Common myeloid progenitor, CD34-positive (primary cell): ENCODE results near the gene ADRB2.

Experiments used
- CTCF ChIA-PET: fragments of 350-600 bp; sonication (Branson Sonifier 250); formaldehyde crosslinking; loops from one replicate; lab custom pipeline; 2021; ENCODE audit warnings: antibody characterized with exemption; lab: Charles Lee
- POLR2A ChIA-PET: fragments of 350-600 bp; sonication (Branson Sonifier 250); formaldehyde crosslinking; loops from one replicate; lab custom pipeline; 2021; ENCODE audit warnings: antibody characterized with exemption; lab: Charles Lee
- DNase-seq, 3 donors: peaks; one replicate each; pipeline versions ENCODE4 v3.0.0 to v3.0.0-alpha.2; 2013
- H3K27ac ChIP-seq, 2 experiments: 1 replicate in 1 of 2; 2 replicates in 1 of 2; pipeline ENCODE4 v1.7.0; 2013; ENCODE audit warnings: inconsistent platforms in 2 of 2, low read length in 2 of 2, mild to moderate bottlenecking in 2 of 2, low read depth in 1 of 2, moderate library complexity in 1 of 2; ENCODE audit not compliant: severe bottlenecking in 2 of 2, insufficient read depth in 1 of 2, poor library complexity in 1 of 2
- H3K27me3 ChIP-seq, 5 experiments: replicated peaks in 2 of 5; 1 replicate in 3 of 5; 2 replicates in 2 of 5; pipeline versions ENCODE4 v1.6.1 to v1.7.0; 2013; ENCODE audit warnings: low read length in 4 of 5, mild to moderate bottlenecking in 2 of 5, moderate library complexity in 2 of 5, inconsistent platforms in 1 of 5; ENCODE audit not compliant: insufficient read depth in 5 of 5, control insufficient read depth in 4 of 5
- H3K36me3 ChIP-seq, 4 experiments: 1 replicate in 2 of 4; 2 replicates in 2 of 4; pipeline versions ENCODE4 v1.6.1 to v1.7.0; 2013; ENCODE audit warnings: low read length in 3 of 4, control low read depth in 1 of 4, mild to moderate bottlenecking in 1 of 4; ENCODE audit not compliant: control insufficient read depth in 4 of 4, insufficient read depth in 4 of 4
- H3K4me1 ChIP-seq, 4 experiments: 1 replicate in 3 of 4; 2 replicates in 1 of 4; pipeline versions ENCODE4 v1.6.1 to v1.7.1; 2013; ENCODE audit warnings: low read length in 3 of 4, mild to moderate bottlenecking in 3 of 4, control low read depth in 1 of 4, inconsistent platforms in 1 of 4, moderate library complexity in 1 of 4; ENCODE audit not compliant: control insufficient read depth in 4 of 4, insufficient read depth in 4 of 4; ENCODE audit errors: control extremely low read depth in 1 of 4
- H3K4me3 ChIP-seq, 7 experiments: 1 replicate in 4 of 7; 2 replicates in 3 of 7; pipeline versions ENCODE4 v1.5.1 to v1.7.0; 2013; ENCODE audit warnings: mild to moderate bottlenecking in 7 of 7, low read length in 6 of 7, moderate library complexity in 6 of 7, inconsistent platforms in 2 of 7, low read depth in 2 of 7, control low read depth in 1 of 7; ENCODE audit not compliant: insufficient read depth in 4 of 7, control insufficient read depth in 1 of 7; ENCODE audit errors: extremely low read depth in 1 of 7
- H3K9me3 ChIP-seq, 5 experiments: 1 replicate in 4 of 5; 2 replicates in 1 of 5; pipeline versions ENCODE4 v1.6.1 to v1.7.1; 2013; ENCODE audit warnings: low read length in 4 of 5, mild to moderate bottlenecking in 2 of 5, inconsistent platforms in 1 of 5, low read depth in 1 of 5, moderate library complexity in 1 of 5; ENCODE audit not compliant: control insufficient read depth in 4 of 5, insufficient read depth in 2 of 5; ENCODE audit errors: control extremely low read depth in 1 of 5
- WGBS: methylation state at CpG from one replicate; pipeline ENCODE4 v1.1.5; 2013; ENCODE audit not compliant: insufficient coverage; 5-methylcytosine and 5-hydroxymethylcytosine counted together

The ADRB2 gene

DNA sequence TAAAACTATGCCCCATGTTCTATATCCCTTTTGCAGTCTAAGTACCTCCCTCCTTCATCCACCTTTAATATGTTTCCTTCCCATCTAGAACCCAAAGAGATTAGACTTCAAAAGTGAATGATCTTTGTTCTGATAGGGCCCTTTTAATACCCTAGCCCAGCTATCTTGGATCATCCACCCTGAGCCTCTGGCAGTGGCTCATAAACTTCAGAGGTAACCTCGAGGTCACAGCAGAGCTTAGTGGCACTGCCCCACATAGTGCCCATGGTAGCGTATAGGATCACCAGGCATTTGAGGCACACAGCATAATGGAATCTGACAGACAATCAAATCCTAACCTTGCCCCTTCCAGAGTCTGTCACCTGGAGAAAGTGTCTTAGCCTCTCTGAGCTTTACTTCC is 15.8 kb downstream of the ADRB2 start:
- Histone ChIP-seq H3K4me3 (no peak overlapping the region), H3K4me1 (no peaks in the 10 kb centered on the region), H3K9me3 (no peaks in the 10 kb centered on the region), H3K36me3 (no peaks in the 10 kb centered on the region), H3K27me3 (no peaks in the 10 kb centered on the region), H3K27ac (no peak overlapping the region)
- 92% methylated on average over 2 of the region's 2 CpGs for WGBS
- POLR2A ChIA-PET: no interaction called here
- no peak for DNase-seq
- CTCF ChIA-PET: interaction anchor here (1.7 kb wide), 1 partner anchor 21 kb away, joined by 5 read pairs; no protein-coding TSS in a partner anchor

DNA sequence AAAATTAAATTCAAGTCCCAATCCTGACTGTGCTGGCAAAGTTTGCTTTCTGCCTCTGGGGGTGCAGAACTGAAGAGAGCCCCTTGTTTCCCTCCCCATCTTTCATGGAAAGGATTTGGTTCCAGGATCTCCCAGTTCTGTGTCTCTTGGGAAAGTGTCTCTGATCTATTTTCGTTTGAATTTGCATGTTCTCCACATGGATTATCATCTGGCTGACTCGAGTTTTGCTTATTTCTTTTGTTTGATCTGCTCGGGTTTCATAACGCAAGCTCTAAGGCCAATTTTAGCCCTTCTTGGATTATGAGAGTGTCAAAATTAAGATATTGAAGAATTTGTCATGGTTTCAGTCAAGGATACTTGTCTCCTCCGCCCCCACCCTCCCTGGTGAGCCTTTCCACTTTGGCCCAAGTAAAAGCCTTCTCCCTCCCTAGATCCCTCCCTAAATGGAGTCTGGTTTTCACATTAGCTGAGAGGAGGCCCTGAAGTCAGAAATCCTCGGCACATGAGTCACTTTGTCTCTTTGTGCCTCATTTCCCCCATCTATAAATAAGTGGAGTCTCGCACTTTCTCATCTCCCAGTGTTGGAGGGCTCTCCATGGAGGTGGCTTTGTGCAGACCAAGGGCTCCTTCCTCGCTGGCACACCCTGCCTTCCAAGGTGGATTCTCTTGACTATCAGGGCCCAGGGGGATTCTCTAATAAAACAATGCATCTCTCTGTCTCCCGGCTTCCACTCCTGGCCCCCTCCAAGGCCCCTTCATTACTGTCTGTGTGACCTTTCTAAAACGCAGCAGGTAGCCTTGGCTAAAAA is 17.3 kb downstream of the ADRB2 start:
- H3K27ac ChIP-seq: no peak overlapping the region
- H3K27me3 ChIP-seq: no peaks in the 10 kb centered on the region
- no peak overlapping the region for H3K4me3 ChIP-seq
- ChIA-PET POLR2A (no interaction called here), CTCF (interaction anchor here (1.0 kb wide), 1 partner anchor 110 kb away, joined by 4 read pairs; no protein-coding TSS in a partner anchor)
- H3K36me3 ChIP-seq: no peaks in the 10 kb centered on the region
- no peak for DNase-seq
- H3K9me3 ChIP-seq: no peaks in the 10 kb centered on the region
- H3K4me1 ChIP-seq: peaks cover 0 to 3% (median under 1%) of the 10 kb centered on the region in 4 experiments
- WGBS: 95% methylated on average over 6 of the region's 10 CpGs

GRCh38 chr5:148844433-148845280 is 18.2 kb downstream of the ADRB2 start:
- H3K36me3 ChIP-seq: no peaks in the 10 kb centered on the region
- ChIA-PET POLR2A (no interaction called here), CTCF (interaction anchor here (1.0 to 1.2 kb wide), 2 partner anchors 24 to 111 kb away, joined by 3 to 4 read pairs; no protein-coding TSS in a partner anchor)
- no peak for DNase-seq
- peaks cover 0 to 8% (median 3%) of the 10 kb centered on the region in 4 experiments for H3K4me1 ChIP-seq
- H3K27ac ChIP-seq: no peak overlapping the region
- H3K27me3 ChIP-seq: no peaks in the 10 kb centered on the region
- 90% methylated on average over 6 of the region's 7 CpGs for WGBS
- H3K4me3 ChIP-seq: no peak overlapping the region
- no peaks in the 10 kb centered on the region for H3K9me3 ChIP-seq

DNA sequence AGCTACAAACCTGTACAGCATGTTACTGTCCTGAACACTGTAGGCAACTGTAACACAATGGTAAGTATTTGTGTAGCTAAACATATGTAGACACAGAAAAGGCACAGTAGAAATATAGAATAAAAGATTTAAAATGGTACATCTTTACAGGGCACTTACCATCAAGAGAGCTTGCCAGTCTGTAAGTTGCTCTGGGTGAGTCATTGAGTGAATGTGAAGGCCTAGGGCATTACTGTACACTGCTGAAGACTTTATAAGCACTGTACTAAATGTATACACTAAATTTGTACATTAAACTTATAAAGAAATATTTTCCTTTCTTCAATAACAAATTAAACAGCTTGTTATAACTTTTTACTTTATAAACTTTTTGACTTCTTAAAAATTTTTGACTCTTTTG is 20.5 kb downstream of the ADRB2 start:
- no peak overlapping the region for H3K27ac ChIP-seq

DNA sequence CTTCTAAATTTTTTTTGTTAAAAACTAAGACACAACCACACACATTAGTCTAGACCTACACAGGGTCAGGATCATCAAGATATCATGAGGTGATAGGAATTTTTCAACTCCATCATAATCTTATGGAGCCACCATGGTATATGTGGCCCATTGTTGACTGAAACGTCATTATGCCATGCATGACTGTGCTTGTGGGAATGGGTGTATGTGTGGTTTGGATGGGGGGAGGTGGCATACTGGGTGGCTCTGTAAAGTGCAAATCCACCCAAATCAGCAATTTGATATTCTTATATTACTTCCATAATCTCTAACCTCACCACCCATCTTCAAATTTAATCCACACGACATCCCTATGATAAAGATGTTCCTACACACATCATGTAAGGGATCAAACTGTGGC is 21.0 kb downstream of the ADRB2 start:
- WGBS: 100% methylated on average over 1 of the region's 2 CpGs

More for the DNA sequence above, 20.5 kb downstream of the ADRB2 start:
- Histone ChIP-seq H3K27me3 (no peaks in the 10 kb centered on the region), H3K36me3 (no peaks in the 10 kb centered on the region), H3K9me3 (no peaks in the 10 kb centered on the region), H3K4me3 (no peak overlapping the region), H3K4me1 (peaks cover 0 to 8% (median 4%) of the 10 kb centered on the region in 4 experiments)
- ChIA-PET POLR2A (no interaction called here), CTCF (interaction anchor here (0.7 to 1.5 kb wide), 2 partner anchors 26 to 108 kb away, joined by 3 read pairs; no protein-coding TSS in a partner anchor)
- DNase-seq: no peak

GRCh38 chr5:148848393-148849031 is 22.1 kb downstream of the ADRB2 start:
- no peaks in the 10 kb centered on the region for H3K36me3 ChIP-seq
- no peak overlapping the region for H3K4me3 ChIP-seq
- no peak overlapping the region for H3K27ac ChIP-seq
- peaks cover 0 to 8% (median 4%) of the 10 kb centered on the region in 4 experiments for H3K4me1 ChIP-seq
- no peaks in the 10 kb centered on the region for H3K9me3 ChIP-seq
- ChIA-PET POLR2A (interaction anchor here (0.6 kb wide), 2 partner anchors 173 to 767 kb away, joined by 3 to 4 read pairs; no protein-coding TSS in a partner anchor), CTCF (interaction anchor here (0.7 kb wide), 1 partner anchor 113 kb away, joined by 3 read pairs; no protein-coding TSS in a partner anchor)
- DNase-seq: no peak
- 100% methylated on average over 3 of the region's 3 CpGs for WGBS
- H3K27me3 ChIP-seq: no peaks in the 10 kb centered on the region

More for the DNA sequence above, 21.0 kb downstream of the ADRB2 start:
- POLR2A ChIA-PET: no interaction called here
- H3K4me1 ChIP-seq: peaks cover 0 to 8% (median 4%) of the 10 kb centered on the region in 4 experiments
- H3K4me3 ChIP-seq: no peak overlapping the region
- no peaks in the 10 kb centered on the region for H3K9me3 ChIP-seq
- no peak overlapping the region for H3K27ac ChIP-seq
- CTCF ChIA-PET: interaction anchor here (0.7 kb wide), 1 partner anchor 108 kb away, joined by 3 read pairs; no protein-coding TSS in a partner anchor
- no peaks in the 10 kb centered on the region for H3K27me3 ChIP-seq
- H3K36me3 ChIP-seq: no peaks in the 10 kb centered on the region
- no peak for DNase-seq
